ENCODE measurements around the gene TMEM190.

Gene TMEM190

DNA sequence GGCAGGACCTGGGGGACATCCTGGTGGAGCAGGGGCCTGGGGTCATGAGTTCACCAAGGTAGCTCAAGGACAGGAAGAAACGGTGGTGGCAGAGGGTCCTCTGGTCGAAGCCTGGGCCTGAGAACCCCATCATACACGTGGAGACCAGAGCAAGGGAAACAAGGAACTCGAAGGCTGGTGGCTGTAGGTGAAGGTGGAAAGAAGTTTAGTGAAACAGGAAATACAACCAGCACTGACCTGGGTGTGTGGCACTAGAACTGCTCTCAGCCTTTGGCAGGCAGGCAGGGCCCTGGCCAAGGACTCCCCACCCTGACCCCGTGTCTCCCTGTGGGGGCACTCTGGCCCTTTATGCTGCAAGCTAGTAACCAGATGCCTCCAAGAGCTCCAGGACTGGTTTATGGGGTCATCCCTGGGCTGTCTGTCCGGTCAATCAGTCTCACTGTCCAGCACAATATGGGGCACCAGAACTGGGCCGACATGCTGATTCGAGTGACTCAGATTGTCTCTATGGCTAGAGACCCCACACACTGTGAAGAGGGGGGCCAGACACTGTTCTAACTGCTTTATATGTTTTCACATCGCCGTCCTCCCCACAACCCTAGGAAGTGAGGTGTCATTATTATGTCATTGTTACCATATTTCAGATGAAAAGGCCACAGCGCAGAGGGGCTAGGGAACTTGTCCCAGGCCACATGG lies 25.9 kb upstream of the TMEM190 start:
- DNase-seq (ENCODE audit: low read depth in 3 of 3, low spot score in 1 of 3), result no peak

DNA sequence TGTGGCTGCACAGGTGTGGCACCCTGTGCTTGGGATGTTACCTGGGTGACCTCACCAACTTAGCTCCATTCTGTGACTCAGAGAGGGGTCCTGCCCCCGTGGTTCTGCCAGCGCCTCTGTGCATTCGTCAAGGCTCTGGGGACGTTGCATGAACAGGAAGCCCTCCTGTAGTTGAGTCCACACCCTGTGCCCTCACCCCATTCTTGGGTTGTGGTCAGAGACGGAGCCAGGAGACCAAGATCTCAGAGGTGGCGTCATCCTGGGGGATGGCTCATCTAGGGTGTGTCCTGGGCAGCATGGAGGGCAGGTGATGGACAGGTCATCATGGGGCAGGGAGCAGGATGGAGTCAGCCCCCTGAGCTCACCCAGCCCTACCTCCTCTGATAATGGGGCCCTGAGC lies 24.6 kb upstream of the TMEM190 start:
- no peak for DNase-seq (ENCODE audit: low read depth in 3 of 3, low spot score in 1 of 3)

- no peak for DNase-seq (ENCODE audit: low read depth in 3 of 3, low spot score in 1 of 3)
These were observed 24.0 kb upstream of the TMEM190 start for GRCh38 chr19:55352549-55353145.

- DNase-seq (ENCODE audit: low read depth in 3 of 3, low spot score in 1 of 3), result no peak
These were observed 23.2 kb upstream of the TMEM190 start for GRCh38 chr19:55353356-55353802.

DNA sequence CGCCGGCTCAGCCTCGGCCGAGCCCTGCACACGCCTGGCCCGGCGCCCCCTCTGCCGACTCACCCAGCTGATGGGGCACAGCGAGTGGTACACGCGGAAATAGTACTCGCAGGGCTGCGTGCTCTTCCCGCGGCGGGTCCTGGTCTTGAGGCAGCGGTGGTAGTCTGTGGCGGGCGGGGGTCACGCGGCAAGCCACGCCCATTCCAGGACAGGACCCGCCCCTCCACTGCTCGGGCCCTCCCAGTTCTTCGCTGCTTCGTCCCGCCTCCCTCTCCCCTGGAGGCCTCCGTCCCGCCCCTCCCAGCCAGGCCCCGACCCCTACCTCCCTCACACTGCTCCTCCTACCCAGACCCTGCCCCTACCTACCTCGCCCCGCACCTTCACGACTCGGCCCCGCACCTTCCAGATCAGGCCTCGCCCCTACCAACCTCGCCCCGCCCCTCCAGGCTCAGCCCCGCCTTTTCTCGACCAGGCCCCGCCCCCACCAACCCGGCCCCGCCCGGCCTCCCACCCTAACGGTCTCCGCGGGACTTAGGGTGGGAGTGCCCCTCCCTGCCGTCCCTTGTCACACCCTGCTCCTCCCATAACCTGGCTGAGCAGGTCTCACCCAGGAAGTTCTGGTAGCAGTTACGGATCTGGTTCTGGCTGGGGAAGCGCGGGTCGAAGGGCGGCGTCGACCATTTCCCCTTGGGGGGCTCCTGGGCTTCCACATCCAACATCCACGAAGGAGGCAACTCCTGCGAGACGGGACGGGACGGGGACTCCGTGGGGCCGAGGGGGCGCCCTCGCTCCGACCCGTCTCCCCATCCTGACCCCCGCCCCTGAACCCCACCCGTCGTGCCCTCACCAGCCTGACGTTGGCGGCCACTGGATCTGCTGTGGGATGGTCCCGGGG lies 22.6 kb upstream of the TMEM190 start:
- DNase-seq (ENCODE audit: low read depth in 3 of 3, low spot score in 1 of 3), result peak; percentile 16 to 45 (median 29)

- DNase-seq (ENCODE audit: low read depth in 3 of 3, low spot score in 1 of 3), result no peak
These were observed 21.9 kb upstream of the TMEM190 start, which contains the start of gene COX6B2 for GRCh38 chr19:55354698-55355212. COX6B2 (minus strand) TSS chr19:55354719; CDS start chr19:55354521, 198 bp downstream.

DNA sequence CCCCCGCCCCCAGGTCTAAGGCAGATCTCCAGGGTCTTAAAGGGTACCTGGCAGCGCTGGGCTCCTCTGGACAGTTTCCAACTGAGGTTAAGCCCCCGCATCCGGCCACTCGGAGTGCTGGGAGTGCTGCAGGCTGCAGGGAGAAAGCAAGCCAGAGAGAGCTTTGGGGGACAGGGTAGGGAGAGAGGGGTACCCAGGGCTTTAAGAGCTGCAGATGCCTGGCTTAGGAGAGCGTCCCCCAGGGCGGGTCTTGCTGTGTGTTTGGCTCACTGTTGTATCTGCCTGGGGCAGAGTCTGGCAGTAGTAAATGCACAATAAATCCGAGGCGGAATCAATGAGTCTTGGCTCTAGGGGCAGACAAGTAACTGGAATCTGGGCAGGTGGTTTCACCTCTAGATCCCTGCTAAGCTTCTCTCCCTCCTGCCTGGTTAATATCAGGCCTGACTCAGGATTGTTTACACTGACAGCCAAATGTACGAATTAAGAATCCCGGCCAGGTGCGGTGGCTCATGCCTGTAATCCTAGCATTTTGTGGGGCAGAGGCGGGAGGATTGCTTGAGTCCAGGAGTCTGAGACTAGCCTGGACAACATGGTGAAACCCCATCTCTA lies 21.3 kb upstream of the TMEM190 start:
- no peak for DNase-seq (ENCODE audit: low read depth in 3 of 3, low spot score in 1 of 3)

DNA sequence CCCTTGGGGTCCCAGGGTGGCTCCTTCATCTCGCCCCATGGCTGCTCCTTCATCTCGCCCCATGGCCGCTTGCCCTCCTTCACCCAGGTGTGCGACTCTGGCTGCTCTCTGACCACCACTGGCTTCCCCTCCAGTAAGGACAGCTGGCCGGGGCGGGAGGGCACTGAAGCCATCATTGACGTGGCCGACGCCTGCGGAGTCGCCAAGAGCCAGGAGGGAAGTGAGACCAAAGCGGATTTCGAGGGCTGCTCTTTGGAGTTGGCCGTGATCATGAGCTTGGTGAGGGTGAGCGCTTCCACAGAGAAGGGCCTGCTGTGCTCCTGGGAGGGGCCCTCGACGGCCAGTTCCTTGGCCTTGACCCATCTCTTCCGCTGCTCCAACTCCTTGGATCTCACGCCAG lies 18.1 kb upstream of the TMEM190 start:
- DNase-seq (ENCODE audit: low read depth in 3 of 3, low spot score in 1 of 3), result no peak

- no peak for DNase-seq (ENCODE audit: low read depth in 3 of 3, low spot score in 1 of 3)
These were observed 17.4 kb upstream of the TMEM190 start for GRCh38 chr19:55358943-55359908.

GRCh38 chr19:55360902-55361301 lies 15.7 kb upstream of the TMEM190 start:
- DNase-seq (ENCODE audit: low read depth in 3 of 3, low spot score in 1 of 3), result no peak

- DNase-seq (ENCODE audit: low read depth in 3 of 3, low spot score in 1 of 3), result no peak
These were observed 14.2 kb upstream of the TMEM190 start for GRCh38 chr19:55362174-55362989.

DNA sequence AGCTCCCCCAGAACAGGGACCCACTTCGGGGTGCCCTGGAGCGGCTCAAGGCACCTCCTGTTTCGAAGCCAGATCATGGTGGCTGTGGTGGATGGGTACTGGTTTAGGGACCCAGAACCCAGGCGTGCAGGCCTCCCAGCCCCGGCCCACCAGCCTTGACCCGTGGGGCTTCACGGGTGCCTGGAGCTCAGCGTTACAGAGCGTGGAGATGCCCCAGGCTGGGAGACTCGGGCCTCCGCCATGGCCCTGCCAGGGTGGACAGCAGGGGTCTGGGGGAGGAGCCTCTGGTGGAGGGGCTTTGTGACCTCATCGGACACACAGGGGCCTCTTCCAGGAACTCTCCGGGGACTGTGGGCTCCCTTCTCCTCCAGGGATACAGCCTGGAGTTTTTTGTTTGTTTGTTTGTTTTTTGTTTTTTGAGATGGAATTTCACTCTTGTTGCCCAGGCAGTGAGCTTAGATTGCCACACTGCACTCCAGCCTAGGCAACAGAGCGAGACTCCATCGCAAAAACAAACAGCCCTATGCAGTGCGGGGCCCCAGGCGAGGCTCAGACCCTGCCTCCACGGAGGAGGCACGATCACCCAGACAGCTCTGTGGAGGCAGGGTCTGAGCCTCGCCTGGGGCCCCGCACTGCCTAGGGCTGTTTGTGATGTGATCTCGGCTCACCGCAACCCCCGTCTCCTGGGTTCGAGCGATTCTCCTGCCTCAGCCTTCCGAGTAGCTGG lies 13.5 kb upstream of the TMEM190 start, which contains the start of gene GARIN5B:
TSS of gene GARIN5B (minus strand) at position 271 of the 727 bp plus-strand sequence. CDS start at position 77, 194 bp downstream.
- DNase-seq (ENCODE audit: low read depth in 3 of 3, low spot score in 1 of 3), result no peak

DNA sequence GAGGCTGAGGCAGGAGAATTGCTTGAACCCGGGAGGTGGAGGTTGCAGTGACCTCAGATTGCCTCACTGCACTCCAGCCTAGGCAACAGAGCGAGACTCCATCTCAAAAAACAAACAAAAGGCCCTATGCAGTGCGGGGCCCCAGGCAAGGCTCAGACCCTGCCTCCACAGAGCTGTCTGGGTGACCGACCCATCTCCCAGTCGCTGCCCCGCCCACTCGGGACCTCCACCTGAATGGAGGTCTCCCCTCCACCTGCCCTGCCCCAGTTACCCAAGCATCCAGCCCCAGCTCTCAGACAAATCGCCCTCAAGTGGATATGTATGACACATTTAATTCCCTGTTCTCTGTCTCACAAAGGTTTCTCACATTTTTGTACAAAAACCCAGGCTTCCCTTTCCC lies 11.4 kb upstream of the TMEM190 start:
- DNase-seq (ENCODE audit: low read depth in 3 of 3, low spot score in 1 of 3), result no peak

GRCh38 chr19:55365964-55366363 lies 10.7 kb upstream of the TMEM190 start:
- DNase-seq (ENCODE audit: low read depth in 3 of 3, low spot score in 1 of 3), result no peak

- no peak for DNase-seq (ENCODE audit: low read depth in 3 of 3, low spot score in 1 of 3)
These were observed 9.8 kb upstream of the TMEM190 start for GRCh38 chr19:55366790-55367189.

GRCh38 chr19:55368106-55368505 lies 8.5 kb upstream of the TMEM190 start:
- no peak for DNase-seq (ENCODE audit: low read depth in 3 of 3, low spot score in 1 of 3)

- no peak for DNase-seq (ENCODE audit: low read depth in 3 of 3, low spot score in 1 of 3)
These were observed 7.7 kb upstream of the TMEM190 start for GRCh38 chr19:55368701-55369563.
